GM21390 (cell line): ENCODE results near the gene OR52W1.
A peak's percentile ranks its signal among the peaks of the same experiment; 100 is the strongest.

Experiments used
- ATAC-seq: cut with Tn5 transposase; IDR thresholded peaks from one replicate; pipeline ENCODE4 v1.9.1; 2021; ENCODE audit not compliant: unreplicated experiment

Gene OR52W1

GRCh38 chr11:6199174-6199810, at the start of gene OR52W1:
Gene OR52W1, plus strand, starts transcription at chr11:6199224. Its CDS starts 0 bp downstream, at chr11:6199224.
- ATAC-seq: no peak

GRCh38 chr11:6151117-6151516, 47.9 kb upstream of the OR52W1 start:
- no peak for ATAC-seq

- no peak for ATAC-seq
Observed at GRCh38 chr11:6152126-6152525, 46.9 kb upstream of the OR52W1 start.

GRCh38 chr11:6156628-6157359, 42.2 kb upstream of the OR52W1 start:
- no peak for ATAC-seq

GRCh38 chr11:6170226-6170625, 28.8 kb upstream of the OR52W1 start, which contains the start of gene OR52B2:
Gene OR52B2, minus strand, starts transcription at chr11:6170326. Its CDS starts 0 bp downstream, at chr11:6170326.
- ATAC-seq: no peak

GRCh38 chr11:6175440-6175839, 23.6 kb upstream of the OR52W1 start:
- ATAC-seq: no peak

GRCh38 chr11:6191742-6192141, 7.3 kb upstream of the OR52W1 start:
- no peak for ATAC-seq

- ATAC-seq: no peak
Observed at GRCh38 chr11:6194065-6194581, 4.9 kb upstream of the OR52W1 start.

- ATAC-seq: no peak
Observed at GRCh38 chr11:6196396-6196795, 2.6 kb upstream of the OR52W1 start.

GRCh38 chr11:6197466-6198200, 1.4 kb upstream of the OR52W1 start:
- no peak for ATAC-seq

- no peak for ATAC-seq
Observed at GRCh38 chr11:6200975-6201374, 2.0 kb downstream of the OR52W1 start.

GRCh38 chr11:6201481-6201880, 2.5 kb downstream of the OR52W1 start:
- no peak for ATAC-seq

- no peak for ATAC-seq
Observed at GRCh38 chr11:6202041-6202440, 3.0 kb downstream of the OR52W1 start.

- peak; percentile 71 for ATAC-seq
Observed at GRCh38 chr11:6203327-6203726, 4.3 kb downstream of the OR52W1 start.

GRCh38 chr11:6204706-6205105, 5.7 kb downstream of the OR52W1 start:
- no peak for ATAC-seq

GRCh38 chr11:6205366-6205765, 6.3 kb downstream of the OR52W1 start, which contains the start of gene C11orf42:
Gene C11orf42, plus strand, starts transcription at chr11:6205557. Its CDS starts 59 bp downstream, at chr11:6205616.
- ATAC-seq: no peak

- ATAC-seq: no peak
Observed at GRCh38 chr11:6206456-6207180, 7.6 kb downstream of the OR52W1 start.

- ATAC-seq: no peak
Observed at GRCh38 chr11:6209801-6210200, 10.8 kb downstream of the OR52W1 start.

GRCh38 chr11:6210274-6210955, 11.4 kb downstream of the OR52W1 start:
- ATAC-seq: no peak

GRCh38 chr11:6214530-6214929, 15.5 kb downstream of the OR52W1 start:
- ATAC-seq: no peak
